Gastrocnemius medialis (tissue), 4 donors: Measurements from ENCODE around the gene ARHGAP15.

Experiments
- POLR2A ChIP-seq, 2 donors: fragments of 450-650 bp; IDR thresholded peaks; one replicate each; pipeline ENCODE4 v1.6.1; 2017; ENCODE audit warnings: antibody characterized with exemption in 2 of 2, mild to moderate bottlenecking in 2 of 2, moderate library complexity in 2 of 2
- TF ChIP-seq, protein P1 (sequence below), 5 experiments: fragments of 450-650 bp in 3 of 5; fragments of 200-600 bp in 2 of 5; sonication (generic) in 2 of 5; IDR thresholded peaks in 4 of 5; conservative IDR thresholded peaks in 1 of 5; 1 replicate in 4 of 5; 2 replicates in 1 of 5; pipeline ENCODE4 v1.5.1; 2016 to 2019; ENCODE audit warnings: antibody characterized with exemption in 5 of 5, mild to moderate bottlenecking in 3 of 5, moderate library complexity in 3 of 5

DNA sequence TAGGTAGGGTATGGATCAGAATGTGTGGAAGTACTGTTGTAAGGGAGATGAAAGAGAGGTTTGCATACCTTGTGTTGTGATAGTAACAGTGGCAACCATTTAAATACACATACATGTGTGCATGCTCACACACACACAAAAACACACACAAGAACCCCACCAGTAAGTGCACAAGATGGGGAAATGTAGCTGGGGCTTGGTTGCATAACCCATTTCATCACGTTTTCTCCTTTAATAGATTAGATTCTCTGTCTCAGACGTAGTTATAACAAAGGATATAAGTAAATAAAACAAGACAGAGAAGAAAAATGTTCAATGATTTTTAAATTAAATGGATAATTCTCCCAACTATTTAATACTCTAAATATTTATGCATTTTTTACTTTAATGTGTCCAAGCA is 13.4 kb downstream of the ARHGAP15 start:
- TF ChIP-seq, protein P1, sequence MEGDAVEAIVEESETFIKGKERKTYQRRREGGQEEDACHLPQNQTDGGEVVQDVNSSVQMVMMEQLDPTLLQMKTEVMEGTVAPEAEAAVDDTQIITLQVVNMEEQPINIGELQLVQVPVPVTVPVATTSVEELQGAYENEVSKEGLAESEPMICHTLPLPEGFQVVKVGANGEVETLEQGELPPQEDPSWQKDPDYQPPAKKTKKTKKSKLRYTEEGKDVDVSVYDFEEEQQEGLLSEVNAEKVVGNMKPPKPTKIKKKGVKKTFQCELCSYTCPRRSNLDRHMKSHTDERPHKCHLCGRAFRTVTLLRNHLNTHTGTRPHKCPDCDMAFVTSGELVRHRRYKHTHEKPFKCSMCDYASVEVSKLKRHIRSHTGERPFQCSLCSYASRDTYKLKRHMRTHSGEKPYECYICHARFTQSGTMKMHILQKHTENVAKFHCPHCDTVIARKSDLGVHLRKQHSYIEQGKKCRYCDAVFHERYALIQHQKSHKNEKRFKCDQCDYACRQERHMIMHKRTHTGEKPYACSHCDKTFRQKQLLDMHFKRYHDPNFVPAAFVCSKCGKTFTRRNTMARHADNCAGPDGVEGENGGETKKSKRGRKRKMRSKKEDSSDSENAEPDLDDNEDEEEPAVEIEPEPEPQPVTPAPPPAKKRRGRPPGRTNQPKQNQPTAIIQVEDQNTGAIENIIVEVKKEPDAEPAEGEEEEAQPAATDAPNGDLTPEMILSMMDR (IDR thresholded peaks at IDR 0.05 in 4 of 5, conservative IDR thresholded peaks at IDR 0.05 in 1 of 5), result no peak
- TF ChIP-seq POLR2A (IDR thresholded peaks at IDR 0.05), result no peak
